ENCODE results near the gene PLK5. TPM values are rescaled to one million over a fixed set of nuclear protein-coding genes. Genes with fewer than 3 reads are reported as not detected.

PLK5 gene
- total and polyA plus RNA-seq, 2 of the 4 experiments (the other 2 are of a cell fraction) = not detected

GRCh38 chr19:1575323-1576241 is 51.7 kb downstream of the PLK5 start (continued):
- no peak for TF ChIP-seq NFE2L2 (IDR thresholded peaks at IDR 0.05; ENCODE audit: low read depth, low read length)

- no peak overlapping the region for H2BK15ac ChIP-seq (ENCODE audit: low read depth, low read length)
- no peaks in the 10 kb centered on the region for H3K9me3 ChIP-seq (ENCODE audit: control insufficient read depth, insufficient read depth, low read length)
- intact Hi-C loops (cut with micrococcal nuclease) (no loop called here), in situ Hi-C loops (cut with MboI; ENCODE audit: low sequenced_read_pairs) (no loop called here), dilution Hi-C loops (cut with HindIII; ENCODE audit: low sequenced_read_pairs, unreplicated experiment) (no loop called here)
- H4K8ac ChIP-seq (ENCODE audit: low read depth in 2 of 2, low read length in 2 of 2) = no peak overlapping the region
- H3K4me3 ChIP-seq (ENCODE audit: insufficient read depth, low read depth, low read length) = no peak overlapping the region
- CTCF ChIA-PET = interaction anchor here (0.5 kb wide), 1 partner anchor 53 kb away, joined by 3 read pairs; the partner anchor contains the start of gene PLK5
- no peaks in the 10 kb centered on the region; a peak in 1 of 4 replicates for H3K79me1 ChIP-seq (ENCODE audit: low read depth in 1 of 2, low read length in 2 of 2)
- WGBS, 2 experiments (ENCODE audit: extremely low coverage in 2 of 2, insufficient read length in 1 of 2) = 91% methylated on average over 16 of the region's 30 CpGs; no CpG with 5 or more reads in 1 of the 2 experiments
- TF ChIP-seq MAFK (IDR thresholded peaks at IDR 0.05; ENCODE audit: low read depth, low read length) (no peak), POLR2A (IDR thresholded peaks at IDR 0.05; ENCODE audit: low read depth, low read length) (no peak), CEBPB (IDR thresholded peaks at IDR 0.05; ENCODE audit: low read depth, low read length) (no peak), NFE2L2 (IDR thresholded peaks at IDR 0.05; ENCODE audit: low read depth, low read length) (no peak), RCOR1 (IDR thresholded peaks at IDR 0.05; ENCODE audit: insufficient replicate concordance, low read length) (no peak), RAD21 (IDR thresholded peaks at IDR 0.05; ENCODE audit: low read length) (no peak), CHD1 (IDR thresholded peaks at IDR 0.05; ENCODE audit: low read depth, low read length) (no peak), SMC3 (IDR thresholded peaks at IDR 0.05; ENCODE audit: low read depth, low read length) (no peak), CTCF (conservative IDR thresholded peaks at IDR 0.05; ENCODE audit: low read depth, low read length) (no peak), RFX5 (IDR thresholded peaks at IDR 0.05; ENCODE audit: low read depth, low read length) (no peak), FOS (IDR thresholded peaks at IDR 0.05; ENCODE audit: low read depth, low read length) (no peak), BHLHE40 (IDR thresholded peaks at IDR 0.05; ENCODE audit: low read depth, low read length) (no peak)
- no peak overlapping the region for H2BK120ac ChIP-seq (ENCODE audit: low read depth, low read length)
- no peak overlapping the region for H3K23ac ChIP-seq (ENCODE audit: low read depth, low read length)
- DNase-seq (no peak), ATAC-seq (ENCODE audit: low read depth) (no peak)
- peaks cover 4% of the 10 kb centered on the region for H4K20me1 ChIP-seq (ENCODE audit: insufficient read depth, low read length)
- no peak overlapping the region for H3K18ac ChIP-seq (ENCODE audit: low read depth, low read length)
- H3K4me1 ChIP-seq (ENCODE audit: control insufficient read depth, insufficient read depth, low read length) = no peaks in the 10 kb centered on the region
- H3K27me3 ChIP-seq (ENCODE audit: control insufficient read depth, insufficient read depth, low read length) = no peaks in the 10 kb centered on the region
- no peaks in the 10 kb centered on the region for H3K9me1 ChIP-seq (ENCODE audit: insufficient read depth, low read length)
- no peak overlapping the region for H3K56ac ChIP-seq (ENCODE audit: extremely low read depth, insufficient read depth, low read length)
- H3K27ac ChIP-seq (ENCODE audit: insufficient read depth, low read length) = no peak overlapping the region
- no peak overlapping the region for H2AK5ac ChIP-seq (ENCODE audit: low read depth, low read length)
- H3K4ac ChIP-seq (ENCODE audit: low read depth, low read length) = no peak overlapping the region
- no peak overlapping the region for H4K5ac ChIP-seq (ENCODE audit: low read depth, low read length)
- BruUV-seq (replicated peaks) = no TSS peak
- no peak overlapping the region for H2AFZ ChIP-seq (replicated peaks; ENCODE audit: low read length, poor library complexity)
- H4K91ac ChIP-seq (ENCODE audit: insufficient read depth, low read depth, low read length) = no peak overlapping the region
- H3K36me3 ChIP-seq (ENCODE audit: control insufficient read depth, insufficient read depth, low read length) = peaks cover 41% of the 10 kb centered on the region
- POLR2A ChIA-PET (ENCODE audit: unreplicated experiment) = no interaction called here
- peak overlapping the region; percentile 28 for H2AK9ac ChIP-seq (replicated peaks; ENCODE audit: low read depth, low read length, poor library complexity)
- H3K14ac ChIP-seq (replicated peaks; ENCODE audit: low read depth, low read length) = no peak overlapping the region
- no peak overlapping the region for H3K9ac ChIP-seq (ENCODE audit: low read depth, low read length)
- no peak overlapping the region for H3K4me2 ChIP-seq (ENCODE audit: low read depth, low read length)
- no peak overlapping the region for H2BK20ac ChIP-seq (ENCODE audit: low read depth, low read length)
- H2BK5ac ChIP-seq (ENCODE audit: low read depth, low read length, poor library complexity, severe bottlenecking) = no peak overlapping the region
Observed at GRCh38 chr19:1576242-1577089, 52.6 kb downstream of the PLK5 start.

All from IMR-90 (cell line).